ENCODE data around the gene KCNJ10. TPM values are rescaled to one million over a fixed set of nuclear protein-coding genes. Genes with fewer than 3 reads are reported as not detected.

The KCNJ10 gene
- total RNA-seq, 1 donor from 2014 or later: not detected

- Mint-ChIP-seq H3K4me3 (ENCODE audit: unreplicated experiment) (no peak within 1 kb of the TSS), H3K9me3 (ENCODE audit: unreplicated experiment) (no peaks in the 10 kb centered on the region), H3K36me3 (ENCODE audit: unreplicated experiment) (no peaks in the 10 kb centered on the region), H3K27me3 (ENCODE audit: unreplicated experiment) (peaks cover 40% of the 10 kb centered on the region), H3K27ac (ENCODE audit: unreplicated experiment) (no peak within 1 kb of the TSS), H3K4me1 (ENCODE audit: unreplicated experiment) (no peaks in the 10 kb centered on the region)
- TF ChIP-seq, protein P1, sequence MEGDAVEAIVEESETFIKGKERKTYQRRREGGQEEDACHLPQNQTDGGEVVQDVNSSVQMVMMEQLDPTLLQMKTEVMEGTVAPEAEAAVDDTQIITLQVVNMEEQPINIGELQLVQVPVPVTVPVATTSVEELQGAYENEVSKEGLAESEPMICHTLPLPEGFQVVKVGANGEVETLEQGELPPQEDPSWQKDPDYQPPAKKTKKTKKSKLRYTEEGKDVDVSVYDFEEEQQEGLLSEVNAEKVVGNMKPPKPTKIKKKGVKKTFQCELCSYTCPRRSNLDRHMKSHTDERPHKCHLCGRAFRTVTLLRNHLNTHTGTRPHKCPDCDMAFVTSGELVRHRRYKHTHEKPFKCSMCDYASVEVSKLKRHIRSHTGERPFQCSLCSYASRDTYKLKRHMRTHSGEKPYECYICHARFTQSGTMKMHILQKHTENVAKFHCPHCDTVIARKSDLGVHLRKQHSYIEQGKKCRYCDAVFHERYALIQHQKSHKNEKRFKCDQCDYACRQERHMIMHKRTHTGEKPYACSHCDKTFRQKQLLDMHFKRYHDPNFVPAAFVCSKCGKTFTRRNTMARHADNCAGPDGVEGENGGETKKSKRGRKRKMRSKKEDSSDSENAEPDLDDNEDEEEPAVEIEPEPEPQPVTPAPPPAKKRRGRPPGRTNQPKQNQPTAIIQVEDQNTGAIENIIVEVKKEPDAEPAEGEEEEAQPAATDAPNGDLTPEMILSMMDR (IDR thresholded peaks at IDR 0.05): no peak
- no peak for DNase-seq (ENCODE audit: extremely low spot score, unreplicated experiment)
Observed at GRCh38 chr1:159953536-159954515, 116.1 kb downstream of the KCNJ10 start, which contains the start of gene SLAMF9. Gene SLAMF9 (minus strand): TSS chr1:159954237. CDS start chr1:159954137, 100 bp downstream.

DNA sequence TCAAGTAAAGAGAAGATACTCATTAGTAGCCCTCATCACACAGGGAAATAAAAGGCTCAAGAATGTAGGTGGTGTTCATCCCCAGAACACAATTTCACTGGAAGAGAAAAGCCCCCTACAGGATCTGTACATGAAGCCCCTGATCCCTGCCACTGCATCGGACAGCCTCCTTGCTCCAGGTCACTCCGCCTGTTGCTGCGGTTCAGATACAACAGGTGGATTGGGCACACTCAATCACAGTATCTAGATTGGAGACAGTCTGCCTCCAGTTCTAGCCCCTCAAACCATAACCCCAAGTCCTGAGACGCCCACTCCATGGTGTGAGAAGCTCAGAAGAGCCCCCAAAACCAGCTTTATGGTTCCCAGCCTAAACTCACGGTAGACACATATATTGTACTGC, 117.0 kb downstream of the KCNJ10 start:
- Mint-ChIP-seq H3K27me3 (ENCODE audit: unreplicated experiment) (peaks cover 43% of the 10 kb centered on the region), H3K9me3 (ENCODE audit: unreplicated experiment) (no peaks in the 10 kb centered on the region), H3K4me1 (ENCODE audit: unreplicated experiment) (no peaks in the 10 kb centered on the region), H3K36me3 (ENCODE audit: unreplicated experiment) (no peaks in the 10 kb centered on the region), H3K4me3 (ENCODE audit: unreplicated experiment) (no peak overlapping the region), H3K27ac (ENCODE audit: unreplicated experiment) (no peak overlapping the region)
- no peak for DNase-seq (ENCODE audit: extremely low spot score, unreplicated experiment)
- TF ChIP-seq, protein P1 (IDR thresholded peaks at IDR 0.05): no peak

DNA sequence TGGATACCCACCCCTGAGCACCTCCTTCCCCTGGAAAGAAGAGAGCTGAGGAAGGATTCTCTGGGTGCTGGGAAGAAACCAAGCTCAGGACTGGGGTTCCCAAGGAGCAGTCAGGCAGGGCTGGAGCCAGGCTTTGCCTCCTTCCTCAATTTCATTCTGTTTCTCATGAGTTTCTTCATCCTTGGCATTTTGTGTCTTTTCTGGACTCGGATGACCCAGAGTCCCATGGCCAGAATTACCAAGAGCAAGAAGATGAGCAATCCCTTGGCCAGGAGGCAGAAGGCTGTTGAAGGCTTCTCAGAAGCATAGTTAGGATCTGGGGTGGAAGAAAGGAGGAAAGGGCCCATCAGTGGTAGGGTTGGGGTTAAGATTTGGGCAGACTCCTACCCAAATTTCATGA, 118.4 kb downstream of the KCNJ10 start:
- no peaks in the 10 kb centered on the region for H3K36me3 Mint-ChIP-seq (ENCODE audit: unreplicated experiment)
- peaks cover 48% of the 10 kb centered on the region for H3K27me3 Mint-ChIP-seq (ENCODE audit: unreplicated experiment)
- H3K4me1 Mint-ChIP-seq (ENCODE audit: unreplicated experiment): no peaks in the 10 kb centered on the region

DNA sequence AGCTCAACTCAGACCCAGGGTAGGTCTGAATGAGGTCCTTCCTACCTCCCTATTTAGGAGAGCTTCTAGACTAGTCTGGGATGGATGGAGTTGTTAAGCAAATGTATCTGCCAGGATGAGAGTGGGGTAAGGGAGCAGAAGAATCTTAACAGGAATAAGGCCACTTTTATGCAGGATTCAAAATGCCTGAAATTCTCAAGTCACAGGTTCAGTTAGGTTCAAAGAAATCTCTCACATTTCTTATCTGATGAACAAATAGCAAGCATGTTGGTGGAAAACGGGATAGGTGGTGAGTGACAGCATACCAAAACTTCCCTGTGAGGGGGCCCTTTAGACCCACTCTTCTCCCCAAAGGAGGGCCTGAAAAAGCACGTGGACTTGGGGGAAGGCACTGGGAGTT, 118.9 kb downstream of the KCNJ10 start:
- no peak for DNase-seq (ENCODE audit: extremely low spot score, unreplicated experiment)
- Mint-ChIP-seq H3K27ac (ENCODE audit: unreplicated experiment) (no peak overlapping the region), H3K9me3 (ENCODE audit: unreplicated experiment) (no peaks in the 10 kb centered on the region), H3K4me1 (ENCODE audit: unreplicated experiment) (peaks cover 2% of the 10 kb centered on the region), H3K4me3 (ENCODE audit: unreplicated experiment) (no peak overlapping the region), H3K36me3 (ENCODE audit: unreplicated experiment) (no peaks in the 10 kb centered on the region), H3K27me3 (ENCODE audit: unreplicated experiment) (peaks cover 49% of the 10 kb centered on the region)
- TF ChIP-seq, protein P1 (IDR thresholded peaks at IDR 0.05): no peak

More for the DNA sequence above, 118.4 kb downstream of the KCNJ10 start:
- Mint-ChIP-seq H3K27ac (ENCODE audit: unreplicated experiment) (no peak overlapping the region), H3K9me3 (ENCODE audit: unreplicated experiment) (no peaks in the 10 kb centered on the region), H3K4me3 (ENCODE audit: unreplicated experiment) (no peak overlapping the region)
- TF ChIP-seq, protein P1 (IDR thresholded peaks at IDR 0.05): no peak
- no peak for DNase-seq (ENCODE audit: extremely low spot score, unreplicated experiment)

GRCh38 chr1:159949981-159950381, 120.0 kb downstream of the KCNJ10 start:
- Mint-ChIP-seq H3K27me3 (ENCODE audit: unreplicated experiment) (peaks cover 47% of the 10 kb centered on the region), H3K9me3 (ENCODE audit: unreplicated experiment) (no peaks in the 10 kb centered on the region), H3K27ac (ENCODE audit: unreplicated experiment) (no peak overlapping the region), H3K4me3 (ENCODE audit: unreplicated experiment) (no peak overlapping the region), H3K36me3 (ENCODE audit: unreplicated experiment) (no peaks in the 10 kb centered on the region), H3K4me1 (ENCODE audit: unreplicated experiment) (peaks cover 10% of the 10 kb centered on the region)
- TF ChIP-seq, protein P1 (IDR thresholded peaks at IDR 0.05): no peak
- no peak for DNase-seq (ENCODE audit: extremely low spot score, unreplicated experiment)

Data from osteocyte (in vitro differentiated cells).